NOMO-1 treated with dmso at 0.1 percent for 144 hours (cell line): ENCODE results near the gene COL5A3.
"Not testable (repeated sequence)": the region's sequence is repeated elsewhere in the genome, so short reads cannot be mapped to it uniquely, and the experiment has no call there.

Experiments
- DNase-seq: peaks from one replicate; lab custom pipeline; 2025; ENCODE audit not compliant: unreplicated experiment; lab: John Stamatoyannopoulos, UW

The COL5A3 gene

GRCh38 chr19:10010247-10010691 lies at the start of gene COL5A3:
COL5A3 (minus strand) TSS chr19:10010504; CDS start chr19:10010385, 119 bp downstream.
- no peak for DNase-seq

- DNase-seq: no peak
Observed at GRCh38 chr19:10052602-10053360, 42.5 kb upstream of the COL5A3 start.

GRCh38 chr19:10049626-10050025 lies 39.3 kb upstream of the COL5A3 start:
- DNase-seq: no peak

DNA sequence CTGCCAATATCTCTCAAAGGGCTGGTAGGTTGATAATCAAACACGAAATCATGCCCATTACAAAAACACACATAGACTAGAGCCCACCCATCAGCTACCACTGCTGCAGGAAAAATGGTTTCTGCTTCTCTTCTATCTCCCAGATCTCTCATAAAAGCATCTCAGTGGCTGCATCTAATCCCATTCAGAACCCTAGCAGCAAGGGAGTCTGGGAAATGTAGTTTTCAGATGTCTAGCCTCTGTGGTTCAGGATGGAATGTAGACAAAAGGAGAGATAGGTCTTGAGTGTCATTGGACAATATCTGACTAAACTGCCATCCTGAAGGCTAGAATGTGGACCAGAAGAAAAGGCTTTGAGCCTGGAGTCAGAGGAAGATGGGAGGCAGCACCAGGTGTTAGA lies 35.1 kb upstream of the COL5A3 start:
- no peak for DNase-seq

DNA sequence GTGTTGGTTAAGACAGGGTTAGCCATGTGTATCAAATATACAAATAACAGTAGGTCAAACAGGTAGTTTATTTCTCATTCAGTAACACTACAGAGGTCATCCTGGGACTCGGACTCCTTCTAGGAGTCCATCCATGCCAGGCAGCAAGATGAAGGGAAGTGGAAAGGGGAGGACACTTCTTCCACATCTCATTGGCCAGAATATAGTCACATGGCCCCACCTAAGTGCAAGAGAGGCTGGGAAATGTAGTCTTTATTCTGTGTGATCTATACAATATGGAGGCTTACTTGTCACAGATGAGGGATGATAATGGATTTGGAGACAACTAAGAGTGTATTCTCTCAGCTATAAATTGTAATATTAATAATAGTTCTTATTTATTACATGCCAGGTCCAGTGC lies 34.1 kb upstream of the COL5A3 start:
- DNase-seq: no peak

- no peak for DNase-seq
Observed at GRCh38 chr19:10043286-10043927, 33.1 kb upstream of the COL5A3 start.

- no peak for DNase-seq
Observed at GRCh38 chr19:10037809-10038208, 27.5 kb upstream of the COL5A3 start.

DNA sequence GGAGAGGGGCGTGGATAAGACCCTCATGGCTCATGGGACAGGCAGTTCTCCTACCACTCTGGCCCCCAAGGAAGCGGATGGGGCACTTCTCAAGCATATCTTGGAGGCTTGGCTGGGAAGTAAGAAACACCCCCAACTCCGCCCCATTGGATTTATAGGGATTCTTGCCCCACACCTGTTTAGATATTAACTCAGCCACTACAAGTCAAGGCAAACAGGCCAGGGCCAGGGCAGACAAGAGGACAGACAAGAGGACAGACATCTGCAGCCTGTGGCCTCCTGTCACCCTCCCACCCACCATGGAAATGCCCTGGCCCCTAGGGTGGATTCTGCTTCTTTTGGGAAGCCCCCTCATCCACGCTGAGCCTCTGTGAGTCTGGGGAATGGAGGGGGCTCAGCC lies 27.1 kb upstream of the COL5A3 start:
- no peak for DNase-seq

DNA sequence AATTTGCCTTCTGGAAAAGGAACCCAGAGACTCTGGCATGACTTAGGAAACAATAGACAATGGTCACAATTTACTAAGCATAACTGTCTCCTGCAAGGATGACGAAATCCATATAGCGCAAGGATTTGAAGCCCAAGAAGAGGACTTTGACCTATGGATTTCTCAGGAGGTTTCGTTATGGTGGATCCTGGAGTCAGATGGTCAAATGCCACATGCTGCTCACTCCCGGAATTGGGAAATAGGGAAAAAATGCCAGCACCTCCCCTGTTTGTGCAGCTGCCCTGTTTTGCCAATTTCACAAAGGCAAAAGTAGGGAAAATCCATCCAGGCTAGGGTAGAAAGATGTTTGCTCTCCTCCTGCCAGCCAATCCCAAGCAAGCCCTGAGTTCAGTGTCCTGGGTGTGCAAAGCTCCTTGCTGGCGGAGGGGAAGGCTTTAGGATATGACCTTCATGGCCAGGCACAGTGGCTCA lies 26.3 kb upstream of the COL5A3 start:
- no peak for DNase-seq

DNA sequence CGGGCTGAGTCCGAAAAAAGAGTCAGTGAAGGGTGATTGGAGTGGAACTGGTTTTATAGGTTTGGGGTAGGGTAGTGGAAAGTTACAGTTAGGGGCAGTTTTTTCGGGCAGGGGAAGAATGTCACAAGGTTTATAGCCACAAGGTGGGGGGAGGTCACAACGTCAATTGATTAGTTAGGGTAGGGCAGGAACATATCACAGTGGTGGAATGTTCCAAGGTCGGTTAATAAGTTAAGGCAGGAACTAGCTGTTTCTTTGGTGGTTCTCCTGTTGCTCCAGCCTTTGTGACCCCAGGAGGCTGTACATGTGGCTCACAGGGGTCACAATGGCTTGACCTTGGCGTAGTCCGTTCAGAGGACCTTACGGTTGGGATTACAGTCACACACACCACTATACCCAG lies 23.3 kb upstream of the COL5A3 start:
- DNase-seq: no peak

- peak; percentile 37 for DNase-seq
Observed at GRCh38 chr19:10027158-10027997, 17.1 kb upstream of the COL5A3 start.

DNA sequence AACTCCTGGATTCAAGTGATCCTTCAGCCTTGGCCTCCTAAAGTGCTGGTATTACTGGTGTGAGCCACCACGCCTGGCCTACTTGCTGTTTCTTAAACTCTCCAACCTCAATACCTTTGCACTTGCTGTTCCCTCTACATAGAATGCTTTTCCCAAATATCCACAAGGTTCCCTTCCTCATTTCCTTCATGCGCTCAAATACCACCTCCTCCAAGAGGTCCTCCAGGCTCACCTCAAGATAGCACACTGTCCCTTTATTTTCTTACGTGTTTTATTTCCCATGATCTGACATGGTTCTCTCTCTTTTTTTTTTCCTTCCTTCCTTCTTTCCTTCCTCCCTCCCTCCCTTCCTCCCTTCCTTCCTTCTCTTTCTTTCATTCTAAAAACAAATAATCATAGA lies 16.4 kb upstream of the COL5A3 start:
- no peak for DNase-seq

DNA sequence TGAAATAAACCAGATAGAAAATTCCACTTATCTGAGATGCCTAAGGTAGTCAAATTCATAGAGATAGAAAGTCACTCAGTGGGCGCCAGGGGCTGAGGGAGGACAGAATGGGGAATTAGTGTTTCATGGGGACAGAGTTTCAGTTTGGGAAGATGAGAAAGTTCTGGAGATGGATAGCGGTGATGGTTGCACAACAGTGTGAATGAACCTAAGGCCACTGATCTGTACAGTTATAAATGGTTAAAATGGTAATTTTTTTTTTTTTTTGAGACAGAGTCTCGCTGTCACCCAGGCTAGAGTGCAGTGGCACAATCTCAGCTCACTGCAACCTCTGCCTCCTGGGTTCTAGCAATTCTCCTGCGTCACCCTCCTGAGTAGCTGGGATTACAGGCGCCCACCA lies 12.8 kb upstream of the COL5A3 start:
- not testable (repeated sequence) for DNase-seq

DNA sequence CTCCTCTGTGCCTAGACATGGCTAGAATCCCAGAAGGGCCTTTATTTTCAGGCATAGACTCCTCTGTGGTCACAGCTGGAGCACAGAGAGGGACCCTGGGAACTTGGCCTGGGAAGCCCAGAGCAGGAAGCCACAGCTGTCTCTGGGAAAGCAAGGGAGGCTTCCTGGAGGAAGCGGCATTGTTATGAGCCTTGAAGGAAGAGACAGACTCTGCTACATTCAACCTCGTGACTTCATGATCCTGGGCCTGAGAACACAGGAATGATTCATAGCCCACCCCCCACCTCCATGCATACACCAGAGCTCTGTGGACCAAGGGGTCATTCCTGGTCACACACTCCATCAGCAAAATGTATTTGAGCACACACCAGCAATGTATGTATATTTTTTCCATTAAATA lies 11.6 kb upstream of the COL5A3 start:
- DNase-seq: no peak

DNA sequence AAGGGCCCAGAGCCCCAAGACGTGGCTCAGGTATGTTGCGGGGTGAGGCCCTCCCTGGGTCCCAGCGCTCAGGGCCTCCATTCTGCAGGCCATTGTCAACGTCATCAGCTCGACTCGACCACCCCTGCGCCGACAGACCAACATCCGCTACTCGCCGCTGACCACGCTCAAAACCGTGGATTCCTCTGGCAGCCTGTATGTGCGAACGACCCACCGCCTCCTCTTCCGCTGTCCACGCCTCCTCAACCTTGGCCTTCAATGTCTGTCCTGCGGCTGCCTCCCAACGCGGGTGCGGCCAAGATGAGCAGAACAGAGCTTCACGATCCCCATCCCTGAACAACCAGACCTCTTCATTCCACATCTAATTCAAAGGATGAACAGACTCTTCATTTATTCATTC lies 11.1 kb upstream of the COL5A3 start:
- DNase-seq: no peak

DNA sequence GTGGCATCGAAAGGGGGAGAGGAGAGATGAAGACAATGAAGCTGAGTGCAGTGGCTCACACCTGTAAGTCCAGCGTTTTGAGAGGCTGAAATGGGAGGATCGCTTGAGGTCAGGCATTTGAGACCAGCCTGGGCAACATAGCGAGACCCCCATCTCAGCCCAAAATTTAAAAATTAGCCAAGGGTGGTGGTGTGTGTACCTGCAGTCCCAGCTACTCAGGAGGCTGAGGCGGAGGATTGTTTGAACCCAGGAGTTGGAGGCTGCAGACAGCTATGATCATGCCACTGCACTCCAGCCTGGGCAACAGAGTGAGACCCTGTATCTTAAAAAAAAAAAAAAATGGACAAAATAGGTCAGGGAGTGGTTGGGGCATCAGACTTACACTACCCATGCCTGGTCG lies 10.5 kb upstream of the COL5A3 start:
- DNase-seq: no peak

DNA sequence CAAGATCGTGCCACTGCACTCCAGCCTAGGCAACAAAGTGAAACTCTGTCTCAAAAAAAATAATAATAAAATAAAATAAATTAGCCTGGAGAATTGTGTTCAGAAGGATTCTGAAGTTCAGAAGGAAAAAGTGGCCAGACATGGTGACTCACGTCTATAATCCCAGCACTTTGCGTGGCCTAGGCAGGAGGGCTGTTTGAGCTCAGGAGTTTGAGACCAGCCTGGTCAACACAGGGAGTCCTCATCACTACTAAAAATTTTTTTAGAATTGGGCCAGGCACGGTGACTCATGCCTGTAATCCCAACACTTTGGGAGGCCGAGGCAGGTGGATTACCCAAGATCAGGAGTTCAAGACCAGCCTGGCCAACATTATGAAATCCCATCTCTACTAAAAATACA lies 8.9 kb upstream of the COL5A3 start:
- DNase-seq: no peak

- no peak for DNase-seq
Observed at GRCh38 chr19:10018786-10019185, 8.5 kb upstream of the COL5A3 start.

GRCh38 chr19:10018263-10018662 lies 8.0 kb upstream of the COL5A3 start:
- no peak for DNase-seq

DNA sequence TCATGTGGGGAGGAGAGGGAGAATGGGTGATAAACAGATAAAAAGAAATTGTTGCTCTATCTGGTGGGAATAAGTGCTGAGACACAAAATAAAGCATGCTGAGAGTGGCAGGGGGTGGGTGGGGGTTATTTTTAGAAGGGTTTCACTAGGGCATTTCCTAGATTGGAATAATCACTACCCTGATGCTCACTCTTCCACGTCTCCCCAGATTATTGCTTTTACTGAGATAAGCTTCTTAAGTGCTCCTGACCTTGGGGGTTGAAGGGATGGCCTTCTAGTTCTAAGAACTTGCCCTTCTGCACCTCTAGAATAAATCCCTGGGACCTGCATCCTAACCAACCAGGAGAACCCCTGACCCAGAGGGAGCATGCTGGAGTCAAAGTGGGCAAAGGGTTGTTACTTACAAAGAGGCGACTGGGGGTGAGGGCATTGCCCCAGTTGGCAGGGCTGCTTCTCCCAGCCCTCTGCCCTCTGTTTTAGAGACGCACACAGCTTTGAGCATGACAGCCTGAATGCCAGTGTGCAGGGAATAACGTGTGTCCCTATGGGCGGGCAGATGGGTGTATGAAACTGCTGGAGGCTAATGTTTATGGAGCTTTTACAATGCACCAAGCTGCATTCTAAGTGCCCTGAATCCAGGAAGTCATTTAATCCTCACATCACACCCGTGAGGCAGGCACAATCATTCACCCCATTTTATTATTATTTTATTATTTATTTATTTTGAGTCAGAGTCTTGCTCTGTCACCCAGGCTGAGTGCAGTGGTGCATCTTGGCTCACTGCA lies 3.7 kb upstream of the COL5A3 start:
- no peak for DNase-seq

- no peak for DNase-seq
Observed at GRCh38 chr19:10013316-10013715, 3.0 kb upstream of the COL5A3 start, which contains the start of gene RDH8. RDH8 (plus strand) TSS chr19:10013483; CDS start chr19:10013498, 15 bp downstream.
